ENCODE results near the gene B2M.

B2M gene

DNA sequence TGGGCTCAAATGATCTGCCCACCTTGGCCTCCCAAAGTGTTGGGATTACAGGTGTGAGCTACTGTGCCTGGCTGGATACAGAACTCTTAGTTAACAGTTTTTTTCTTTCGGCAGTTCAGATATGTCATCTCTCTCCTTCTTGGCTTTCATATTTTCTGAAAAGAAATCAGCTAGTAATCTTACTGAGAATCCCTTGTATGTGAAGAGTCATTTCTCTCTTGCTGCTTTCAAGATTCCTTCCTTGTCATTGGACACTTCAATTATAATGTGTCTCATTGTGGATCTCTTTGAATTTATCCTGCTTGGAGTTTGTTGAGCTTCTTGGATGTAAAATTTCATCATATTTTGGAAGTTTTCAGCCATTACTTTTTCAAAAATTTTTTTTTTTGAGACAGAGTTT, 42.0 kb downstream of the B2M start:
- H3K4me2 ChIP-seq (ENCODE audit: low read length): no peak overlapping the region
- no peaks in the 10 kb centered on the region for H3K79me2 ChIP-seq (ENCODE audit: control insufficient read depth, low read length)
- TF ChIP-seq, protein P1, sequence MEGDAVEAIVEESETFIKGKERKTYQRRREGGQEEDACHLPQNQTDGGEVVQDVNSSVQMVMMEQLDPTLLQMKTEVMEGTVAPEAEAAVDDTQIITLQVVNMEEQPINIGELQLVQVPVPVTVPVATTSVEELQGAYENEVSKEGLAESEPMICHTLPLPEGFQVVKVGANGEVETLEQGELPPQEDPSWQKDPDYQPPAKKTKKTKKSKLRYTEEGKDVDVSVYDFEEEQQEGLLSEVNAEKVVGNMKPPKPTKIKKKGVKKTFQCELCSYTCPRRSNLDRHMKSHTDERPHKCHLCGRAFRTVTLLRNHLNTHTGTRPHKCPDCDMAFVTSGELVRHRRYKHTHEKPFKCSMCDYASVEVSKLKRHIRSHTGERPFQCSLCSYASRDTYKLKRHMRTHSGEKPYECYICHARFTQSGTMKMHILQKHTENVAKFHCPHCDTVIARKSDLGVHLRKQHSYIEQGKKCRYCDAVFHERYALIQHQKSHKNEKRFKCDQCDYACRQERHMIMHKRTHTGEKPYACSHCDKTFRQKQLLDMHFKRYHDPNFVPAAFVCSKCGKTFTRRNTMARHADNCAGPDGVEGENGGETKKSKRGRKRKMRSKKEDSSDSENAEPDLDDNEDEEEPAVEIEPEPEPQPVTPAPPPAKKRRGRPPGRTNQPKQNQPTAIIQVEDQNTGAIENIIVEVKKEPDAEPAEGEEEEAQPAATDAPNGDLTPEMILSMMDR (IDR thresholded peaks at IDR 0.05; ENCODE audit: low read depth, low read length, poor library complexity, severe bottlenecking): no peak
- no peak for TF ChIP-seq EZH2phosphoT487 (IDR thresholded peaks at IDR 0.05; ENCODE audit: borderline replicate concordance, low read length)
- peaks cover 20% of the 10 kb centered on the region for H3K27me3 ChIP-seq (ENCODE audit: control insufficient read depth, low read length)
- H4K20me1 ChIP-seq (ENCODE audit: control insufficient read depth, insufficient read depth, low read depth, low read length): no peaks in the 10 kb centered on the region
- H3K4me3 ChIP-seq (ENCODE audit: low read length): no peak overlapping the region
- H3F3A ChIP-seq (ENCODE audit: control insufficient read depth, insufficient read depth): no peaks in the 10 kb centered on the region
- H3K27ac ChIP-seq (ENCODE audit: low read depth, low read length): no peak overlapping the region
- no peaks in the 10 kb centered on the region for H3K9me2 ChIP-seq (replicated peaks; ENCODE audit: control insufficient read depth, low read length)
- no peaks in the 10 kb centered on the region for H3K36me3 ChIP-seq (ENCODE audit: control insufficient read depth, low read length)
- H3K4me1 ChIP-seq (ENCODE audit: control insufficient read depth, low read length): no peaks in the 10 kb centered on the region
- H3K9me3 ChIP-seq (ENCODE audit: control insufficient read depth, insufficient read depth, low read length): no peaks in the 10 kb centered on the region

DNA sequence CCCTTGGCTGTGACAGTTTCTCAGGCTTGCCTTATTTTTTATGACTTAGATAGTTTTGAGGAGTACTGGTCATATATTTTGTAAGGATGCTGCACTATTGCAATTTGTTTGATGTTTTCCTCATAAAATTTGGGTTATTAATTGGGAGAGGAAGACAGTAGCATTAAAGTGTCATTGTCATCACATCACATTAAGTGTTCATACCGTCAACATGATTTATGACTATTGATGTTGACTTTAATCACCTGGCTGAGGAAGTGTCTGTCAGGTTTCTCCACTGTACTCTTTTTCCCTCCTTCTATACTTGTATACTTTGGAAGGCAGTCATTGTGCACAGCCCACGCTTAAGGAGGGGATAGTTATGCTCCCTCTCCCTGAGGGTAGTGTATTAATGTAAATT, 51.9 kb downstream of the B2M start:
- H4K20me1 ChIP-seq (ENCODE audit: control insufficient read depth, insufficient read depth, low read depth, low read length): no peaks in the 10 kb centered on the region
- no peaks in the 10 kb centered on the region for H3K9me2 ChIP-seq (replicated peaks; ENCODE audit: control insufficient read depth, low read length)
- H3K4me3 ChIP-seq (ENCODE audit: low read length): no peak overlapping the region
- no peaks in the 10 kb centered on the region for H3K79me2 ChIP-seq (ENCODE audit: control insufficient read depth, low read length)
- no peak for TF ChIP-seq EZH2phosphoT487 (IDR thresholded peaks at IDR 0.05; ENCODE audit: borderline replicate concordance, low read length)
- TF ChIP-seq, protein P1 (IDR thresholded peaks at IDR 0.05; ENCODE audit: low read depth, low read length, poor library complexity, severe bottlenecking): no peak
- H3K27me3 ChIP-seq (ENCODE audit: control insufficient read depth, low read length): peaks cover 13% of the 10 kb centered on the region
- no peaks in the 10 kb centered on the region for H3K36me3 ChIP-seq (ENCODE audit: control insufficient read depth, low read length)
- no peaks in the 10 kb centered on the region for H3K9me3 ChIP-seq (ENCODE audit: control insufficient read depth, insufficient read depth, low read length)
- no peaks in the 10 kb centered on the region for H3F3A ChIP-seq (ENCODE audit: control insufficient read depth, insufficient read depth)
- no peaks in the 10 kb centered on the region for H3K4me1 ChIP-seq (ENCODE audit: control insufficient read depth, low read length)
- no peak overlapping the region for H3K4me2 ChIP-seq (ENCODE audit: low read length)
- H3K27ac ChIP-seq (ENCODE audit: low read depth, low read length): no peak overlapping the region

DNA sequence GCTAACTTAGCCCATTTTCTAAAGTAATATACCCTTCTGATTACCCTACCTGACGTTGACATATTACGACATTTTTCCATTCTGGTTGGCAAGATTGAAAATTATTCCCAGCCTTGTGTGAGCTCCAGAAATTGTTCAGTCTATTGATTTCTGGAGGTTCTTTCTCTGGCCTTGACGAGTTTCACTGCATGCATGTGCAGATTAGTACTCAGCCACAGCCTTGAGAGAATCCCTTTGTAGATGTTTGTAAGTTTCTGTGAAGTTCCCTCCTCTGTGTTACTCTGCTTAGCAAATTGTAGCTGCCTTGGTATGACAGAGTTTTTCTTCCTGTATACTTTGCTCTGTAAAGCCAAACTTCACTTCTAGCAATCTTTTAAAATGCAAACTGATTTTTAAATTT, 52.5 kb downstream of the B2M start:
- TF ChIP-seq, protein P1 (IDR thresholded peaks at IDR 0.05; ENCODE audit: low read depth, low read length, poor library complexity, severe bottlenecking): no peak
- Histone ChIP-seq H3K36me3 (ENCODE audit: control insufficient read depth, low read length) (no peaks in the 10 kb centered on the region), H3K27me3 (ENCODE audit: control insufficient read depth, low read length) (peaks cover 8% of the 10 kb centered on the region; the same call in 1 of the 2 replicates), H3K9me3 (ENCODE audit: control insufficient read depth, insufficient read depth, low read length) (no peaks in the 10 kb centered on the region), H3K27ac (ENCODE audit: low read depth, low read length) (no peak overlapping the region), H3K4me2 (ENCODE audit: low read length) (no peak overlapping the region), H3F3A (ENCODE audit: control insufficient read depth, insufficient read depth) (no peaks in the 10 kb centered on the region), H4K20me1 (ENCODE audit: control insufficient read depth, insufficient read depth, low read depth, low read length) (no peaks in the 10 kb centered on the region), H3K9me2 (replicated peaks; ENCODE audit: control insufficient read depth, low read length) (no peaks in the 10 kb centered on the region), H3K4me3 (ENCODE audit: low read length) (no peak overlapping the region), H3K4me1 (ENCODE audit: control insufficient read depth, low read length) (no peaks in the 10 kb centered on the region), H3K79me2 (ENCODE audit: control insufficient read depth, low read length) (no peaks in the 10 kb centered on the region)

DNA sequence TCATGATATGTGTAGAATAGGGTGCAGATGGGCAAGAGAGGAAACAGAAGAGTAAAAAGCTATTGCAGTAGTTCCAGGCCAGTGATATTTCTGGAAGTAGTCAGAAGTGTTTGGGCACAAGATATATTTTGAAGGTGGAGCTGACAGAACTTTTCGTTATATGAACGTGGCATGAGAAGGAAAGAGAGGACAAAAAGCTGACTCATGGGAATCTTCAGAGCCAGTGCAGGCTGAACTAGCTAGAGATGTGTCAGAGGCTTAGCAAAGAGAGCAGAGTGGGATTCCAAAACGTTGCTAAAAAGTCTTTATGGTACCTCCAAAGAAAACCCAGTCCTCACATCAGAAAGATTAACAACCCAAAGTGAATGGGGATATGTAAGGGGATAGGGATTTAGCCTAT, 53.7 kb downstream of the B2M start:
- Histone ChIP-seq H3K36me3 (ENCODE audit: control insufficient read depth, low read length) (no peaks in the 10 kb centered on the region), H4K20me1 (ENCODE audit: control insufficient read depth, insufficient read depth, low read depth, low read length) (no peaks in the 10 kb centered on the region), H3K9me3 (ENCODE audit: control insufficient read depth, insufficient read depth, low read length) (no peaks in the 10 kb centered on the region), H3F3A (ENCODE audit: control insufficient read depth, insufficient read depth) (no peaks in the 10 kb centered on the region), H3K79me2 (ENCODE audit: control insufficient read depth, low read length) (no peaks in the 10 kb centered on the region), H3K27me3 (ENCODE audit: control insufficient read depth, low read length) (peaks cover under 1% of the 10 kb centered on the region; the same call in 1 of the 2 replicates), H3K4me2 (ENCODE audit: low read length) (no peak overlapping the region), H3K4me3 (ENCODE audit: low read length) (no peak overlapping the region), H3K27ac (ENCODE audit: low read depth, low read length) (no peak overlapping the region), H3K9me2 (replicated peaks; ENCODE audit: control insufficient read depth, low read length) (no peaks in the 10 kb centered on the region), H3K4me1 (ENCODE audit: control insufficient read depth, low read length) (no peaks in the 10 kb centered on the region)
- TF ChIP-seq, protein P1 (IDR thresholded peaks at IDR 0.05; ENCODE audit: low read depth, low read length, poor library complexity, severe bottlenecking): no peak
- no peak for TF ChIP-seq EZH2phosphoT487 (IDR thresholded peaks at IDR 0.05; ENCODE audit: borderline replicate concordance, low read length)

Data from DOHH2 (cell line).